Mesothelial cell of epicardium (in vitro differentiated cells): ENCODE results near the gene NLGN1. TPM values are rescaled to one million over a fixed set of nuclear protein-coding genes. Genes with fewer than 3 reads are reported as not detected.

Experiments
- DNase-seq, 2 experiments: peaks; one replicate each; pipeline ENCODE4 v3.0.0; 2021; ENCODE audit warnings: low spot score in 2 of 2; ENCODE audit not compliant: unreplicated experiment in 2 of 2
- H3K27ac Mint-ChIP-seq: 2 replicates; pipeline ENCODE4 v1.8.0; 2021; ENCODE audit warnings: mixed read lengths
- H3K27me3 Mint-ChIP-seq: 2 replicates; pipeline ENCODE4 v1.8.0; 2021; ENCODE audit warnings: low read depth, mixed read lengths
- H3K36me3 Mint-ChIP-seq: 2 replicates; pipeline ENCODE4 v1.8.0; 2021; ENCODE audit warnings: mixed read lengths
- H3K4me1 Mint-ChIP-seq: 2 replicates; pipeline ENCODE4 v1.8.0; 2021; ENCODE audit warnings: mixed read lengths
- H3K4me3 Mint-ChIP-seq: 2 replicates; pipeline ENCODE4 v1.8.0; 2021; ENCODE audit warnings: mild to moderate bottlenecking, moderate library complexity, mixed read lengths
- H3K9me3 Mint-ChIP-seq: 2 replicates; pipeline ENCODE4 v1.8.0; 2021; ENCODE audit warnings: mixed read lengths
- CTCF ChIP-seq: fragments of 200-600 bp; sonication (generic); IDR thresholded peaks from one replicate; pipeline ENCODE4 v1.5.0; 2021; ENCODE audit warnings: antibody characterized with exemption; ENCODE audit not compliant: unreplicated experiment
- total RNA-seq: library from RNA; stranded (reverse); gene quantifications from 3 replicates; pipeline ENCODE4 v1.2.1, GENCODE V29; 2021

NLGN1 gene
- total RNA-seq, 1 donor from 2014 or later = 4.2 TPM

- peaks cover 13% of the 10 kb centered on the region for H3K4me1 Mint-ChIP-seq
- H3K9me3 Mint-ChIP-seq = no peaks in the 10 kb centered on the region
- no peak for DNase-seq
- no peaks in the 10 kb centered on the region for H3K36me3 Mint-ChIP-seq
- no peak for TF ChIP-seq CTCF
- H3K27me3 Mint-ChIP-seq = no peaks in the 10 kb centered on the region
- peak overlapping the region; percentile 25 for H3K27ac Mint-ChIP-seq
- H3K4me3 Mint-ChIP-seq = no peak overlapping the region
Observed at GRCh38 chr3:173939331-173939730, 541.8 kb downstream of the NLGN1 start.

GRCh38 chr3:173943264-173943663, 545.7 kb downstream of the NLGN1 start:
- H3K27ac Mint-ChIP-seq = no peak overlapping the region
- no peak overlapping the region for H3K4me3 Mint-ChIP-seq
- no peaks in the 10 kb centered on the region for H3K27me3 Mint-ChIP-seq
- DNase-seq = no peak
- H3K9me3 Mint-ChIP-seq = no peaks in the 10 kb centered on the region
- peaks cover 10% of the 10 kb centered on the region for H3K4me1 Mint-ChIP-seq
- no peak for TF ChIP-seq CTCF
- no peaks in the 10 kb centered on the region for H3K36me3 Mint-ChIP-seq

- no peak overlapping the region for H3K27ac Mint-ChIP-seq
- no peak for TF ChIP-seq CTCF
- H3K4me3 Mint-ChIP-seq = no peak overlapping the region
- DNase-seq = no peak
- H3K9me3 Mint-ChIP-seq = no peaks in the 10 kb centered on the region
- H3K4me1 Mint-ChIP-seq = peaks cover 7% of the 10 kb centered on the region
- no peaks in the 10 kb centered on the region for H3K36me3 Mint-ChIP-seq
- H3K27me3 Mint-ChIP-seq = no peaks in the 10 kb centered on the region
Observed at GRCh38 chr3:173945170-173945569, 547.6 kb downstream of the NLGN1 start.

GRCh38 chr3:173945806-173946205, 548.3 kb downstream of the NLGN1 start:
- Mint-ChIP-seq H3K27me3 (no peaks in the 10 kb centered on the region), H3K36me3 (no peaks in the 10 kb centered on the region)
- TF ChIP-seq CTCF = no peak

GRCh38 chr3:173954647-173955046, 557.1 kb downstream of the NLGN1 start:
- DNase-seq = no peak
- Mint-ChIP-seq H3K27ac (no peak overlapping the region), H3K4me1 (peaks cover 9% of the 10 kb centered on the region), H3K9me3 (no peaks in the 10 kb centered on the region), H3K4me3 (no peak overlapping the region), H3K36me3 (no peaks in the 10 kb centered on the region), H3K27me3 (no peaks in the 10 kb centered on the region)
- no peak for TF ChIP-seq CTCF

More at GRCh38 chr3:173945806-173946205, 548.3 kb downstream of the NLGN1 start:
- Mint-ChIP-seq H3K9me3 (no peaks in the 10 kb centered on the region), H3K4me1 (peaks cover 7% of the 10 kb centered on the region), H3K27ac (no peak overlapping the region), H3K4me3 (no peak overlapping the region)
- no peak for DNase-seq

- no peaks in the 10 kb centered on the region for H3K36me3 Mint-ChIP-seq
- DNase-seq = no peak
- no peak overlapping the region for H3K27ac Mint-ChIP-seq
- no peaks in the 10 kb centered on the region for H3K27me3 Mint-ChIP-seq
- no peaks in the 10 kb centered on the region for H3K4me1 Mint-ChIP-seq
- no peak overlapping the region for H3K4me3 Mint-ChIP-seq
- H3K9me3 Mint-ChIP-seq = no peaks in the 10 kb centered on the region
- TF ChIP-seq CTCF = no peak
Observed at GRCh38 chr3:173957646-173958045, 560.1 kb downstream of the NLGN1 start.
